K562 (cell line): Measurements from ENCODE around the gene SERPIND1. TPM values are rescaled to one million over a fixed set of nuclear protein-coding genes. Genes with fewer than 3 reads are reported as not detected.
A peak's percentile ranks its signal among the peaks of the same experiment; 100 is the strongest.

ENCODE experiments used
- AFF1 ChIP-seq, 2 experiments: fragments of 450-650 bp; IDR thresholded peaks; 2 replicates each; pipeline ENCODE4 v1.6.1; 2018; ENCODE audit warnings: mild to moderate bottlenecking in 2 of 2, low read depth in 1 of 2; ENCODE audit not compliant: partially characterized antibody in 2 of 2
- ATF1 ChIP-seq, 2 experiments: fragments of 450-650 bp in 1 of 2; IDR thresholded peaks; 2 replicates each; pipeline ENCODE4 v1.6.1; 2016; ENCODE audit warnings: missing compliant biosample characterization in 1 of 2, missing genetic modification characterization in 1 of 2
- ATF7 ChIP-seq: fragments of 450-650 bp; IDR thresholded peaks from 2 replicates; pipeline ENCODE4 v1.7.1; 2014; ENCODE audit warnings: mild to moderate bottlenecking, moderate library complexity
- BCOR ChIP-seq: fragments of 450-650 bp; IDR thresholded peaks from 2 replicates; pipeline ENCODE4 v1.6.1; 2016
- CREBBP ChIP-seq: IDR thresholded peaks from one replicate; pipeline ENCODE4 v1.6.1; 2012; ENCODE audit warnings: low read depth, mild to moderate bottlenecking, control low read depth, inconsistent platforms, low read length
- DPF2 ChIP-seq: fragments of 450-650 bp; IDR thresholded peaks from 2 replicates; pipeline ENCODE4 v1.6.1; 2016
- FOXK2 ChIP-seq, 2 experiments: fragments of 450-650 bp; IDR thresholded peaks in 1 of 2; conservative IDR thresholded peaks in 1 of 2; 2 replicates each; pipeline ENCODE4 v1.6.1; 2016; ENCODE audit warnings: low read depth in 2 of 2, mild to moderate bottlenecking in 1 of 2
- IRF2 ChIP-seq: sonication (generic); formaldehyde crosslinking; IDR thresholded peaks from 2 replicates; pipeline ENCODE4 v1.8.1; 2022; ENCODE audit warnings: mild to moderate bottlenecking, missing genetic modification reagents
- MED1 ChIP-seq: sonication (generic); formaldehyde crosslinking; IDR thresholded peaks from 2 replicates; pipeline ENCODE4 v1.8.1; 2023; ENCODE audit warnings: missing genetic modification reagents, borderline replicate concordance
- MEIS2 ChIP-seq: fragments of 450-650 bp; IDR thresholded peaks from 2 replicates; pipeline ENCODE4 v1.6.1; 2014; ENCODE audit warnings: mild to moderate bottlenecking; ENCODE audit not compliant: partially characterized antibody
- MXD1 ChIP-seq: fragments of 250-450 bp; sonication (Bioruptor Pico); IDR thresholded peaks from 2 replicates; pipeline ENCODE4 v1.8.0; 2021; ENCODE audit warnings: borderline replicate concordance, mild to moderate bottlenecking, moderate library complexity; ENCODE audit not compliant: poor library complexity, severe bottlenecking
- NUFIP1 ChIP-seq: fragments of 450-650 bp; IDR thresholded peaks from 2 replicates; pipeline ENCODE4 v1.6.1; 2018; ENCODE audit not compliant: partially characterized antibody
- PHB ChIP-seq: fragments of 250-450 bp; sonication (Bioruptor Pico); IDR thresholded peaks from 2 replicates; pipeline ENCODE4 v1.5.0; 2021
- POLR2B ChIP-seq: fragments of 450-650 bp; IDR thresholded peaks from 2 replicates; pipeline ENCODE4 v1.6.1; 2018; ENCODE audit warnings: low read depth; ENCODE audit not compliant: partially characterized antibody
- SAFB2 ChIP-seq: fragments of 200-400 bp; formaldehyde crosslinking; IDR thresholded peaks from 2 replicates; pipeline ENCODE4 v1.6.1; 2018; ENCODE audit warnings: borderline replicate concordance, low read length, low read depth, moderate library complexity; ENCODE audit not compliant: severe bottlenecking
- SP2 ChIP-seq: IDR thresholded peaks from 2 replicates; pipeline ENCODE4 v1.6.1; 2011; ENCODE audit warnings: mild to moderate bottlenecking, low read depth, low read length, moderate library complexity; ENCODE audit not compliant: poor library complexity, severe bottlenecking; ENCODE audit errors: extremely low read depth
- ZBTB11 ChIP-seq, 3 experiments: fragments of 200-800 bp in 1 of 3; fragments of 250-450 bp in 1 of 3; fragments of 450-650 bp in 1 of 3; sonication (Bioruptor Pico) in 1 of 3; sonication (Bioruptor generic) in 1 of 3; formaldehyde crosslinking in 1 of 3; IDR thresholded peaks; 2 replicates each; pipeline versions ENCODE4 v1.6.1 to v1.8.0; 2016 to 2022; ENCODE audit warnings: mild to moderate bottlenecking in 2 of 3, missing genetic modification characterization in 2 of 3, missing compliant biosample characterization in 1 of 3, moderate library complexity in 1 of 3
- ZKSCAN3 ChIP-seq: fragments of 250-450 bp; sonication (Bioruptor Pico); IDR thresholded peaks from 2 replicates; pipeline ENCODE4 v1.4.0; 2020
- ZNF239 ChIP-seq: fragments of 250-450 bp; sonication (Bioruptor Pico); IDR thresholded peaks from 2 replicates; pipeline ENCODE4 v1.4.0; 2020; ENCODE audit warnings: mild to moderate bottlenecking
- ZNF699 ChIP-seq: fragments of 250-450 bp; sonication (Bioruptor Pico); IDR thresholded peaks from 2 replicates; pipeline ENCODE4 v1.8.0; 2021; ENCODE audit warnings: mild to moderate bottlenecking, moderate library complexity; ENCODE audit not compliant: insufficient replicate concordance
- polyA plus RNA-seq, 8 experiments: library from polyadenylated mRNA; depleted of rRNA in 4 of 8; stranded (reverse) in 5 of 8; unstranded in 3 of 8; fragments of >200 nt; fragmentation: Nextera tagmentation in 2 of 8; fragmentation: Illumina TruSeq in 1 of 8; extraction: Ambion mirVana in 2 of 8; extraction: Trizol in 1 of 8; gene quantifications; 2 replicates each; pipeline versions ENCODE4 v1.2.1 to v1.2.3, GENCODE V29; 2011 to 2014; ENCODE audit warnings: inconsistent platforms in 1 of 8, missing spikeins in 1 of 8
- total RNA-seq, 7 experiments: library from RNA; depleted of rRNA in 6 of 7; stranded (reverse); fragments of >200 nt in 6 of 7; fragmentation: Illumina TruSeq in 2 of 7; extraction: Trizol in 2 of 7; gene quantifications; 2 replicates each; pipeline versions ENCODE4 v1.2.1 to v1.2.3, GENCODE V29; 2011 to 2021; ENCODE audit warnings: low replicate concordance in 1 of 7

SERPIND1 gene
- total and polyA plus RNA-seq, 9 of the 15 experiments (the other 6 are each of a cell fraction or from before 2014, with no cell fraction given) = 0.04 to 0.11 (median 0.09) TPM; not detected in 6

GRCh38 chr22:20750461-20751184 is 23.3 kb upstream of the SERPIND1 start (continued):
- TF ChIP-seq CREBBP = no peak
- TF ChIP-seq MXD1 = no peak
- TF ChIP-seq PHB = 0 out of 2 replicates have a peak, but pooled peaks have one; percentile 14
- TF ChIP-seq ATF7 = peak; percentile 26; the same call in 1 of the 2 replicates
- peak; percentile 2 for TF ChIP-seq POLR2B
- TF ChIP-seq BCOR = no peak
- 0 out of 4 replicates have a peak, but pooled peaks of 1 of the 2 experiments have one; percentile 4 for TF ChIP-seq FOXK2 (conservative IDR thresholded peaks at IDR 0.05 in 1 of 2, IDR thresholded peaks at IDR 0.05 in 1 of 2; ENCODE audit: low read depth in 2 of 2)
- TF ChIP-seq ZNF699 (CRISPR knock-in tag) = no peak
- 0 out of 2 replicates have a peak, but pooled peaks have one; percentile 9 for TF ChIP-seq MED1 (CRISPR knock-in tag)
- TF ChIP-seq AFF1 (IDR thresholded peaks at IDR 0.05; ENCODE audit: low read depth in 1 of 2, partially characterized antibody in 2 of 2) = no peak
- peak; percentile 49; the same call in 1 of the 2 replicates for TF ChIP-seq DPF2
- TF ChIP-seq SP2 = no peak
- TF ChIP-seq ATF1 (CRISPR knock-in tag; IDR thresholded peaks at IDR 0.05) = no peak
- no peak for TF ChIP-seq ATF1 (tag; IDR thresholded peaks at IDR 0.05)
- no peak for TF ChIP-seq IRF2
- 0 out of 6 replicates have a peak, but pooled peaks of 1 of the 3 experiments have one; percentile 13 for TF ChIP-seq ZBTB11 (CRISPR knock-in tag; IDR thresholded peaks at IDR 0.05)
- TF ChIP-seq MEIS2 = peak; percentile 69
- TF ChIP-seq ZKSCAN3 = no peak
- no peak for TF ChIP-seq ZNF239 (CRISPR knock-in tag)
- no peak for TF ChIP-seq SAFB2
- peak; percentile 72 for TF ChIP-seq NUFIP1
